A673 (cell line): ENCODE data around the gene PRKCQ. TPM values are rescaled to one million over a fixed set of nuclear protein-coding genes. Genes with fewer than 3 reads are reported as not detected.

Experiments used
- BruUV-seq: library from RNA; stranded (reverse); fragments of 400-500 nt; replicated peaks from 2 replicates; lab custom pipeline; 2021; lab: Mats Ljungman, UMichigan
- CTCF ChIA-PET: fragments of 300-600 bp; sonication (Branson Sonifier 250); formaldehyde crosslinking; loops from one replicate; lab custom pipeline; 2022; ENCODE audit warnings: antibody characterized with exemption; lab: Charles Lee
- POLR2A ChIA-PET: fragments of 300-600 bp; sonication (Branson Sonifier 250); formaldehyde crosslinking; loops from one replicate; lab custom pipeline; 2022; ENCODE audit warnings: antibody characterized with exemption; ENCODE audit not compliant: low non-redundant PET; lab: Charles Lee
- DNase-seq: peaks from one replicate; pipeline ENCODE4 v3.0.0-alpha.2; 2015; ENCODE audit warnings: low spot score
- H3K27ac ChIP-seq: fragments of 200-600 bp; sonication (generic); 2 replicates; pipeline ENCODE4 v1.5.1; 2016; ENCODE audit warnings: mixed run types, low read depth, mild to moderate bottlenecking, mixed read lengths, antibody characterized with exemption, low read length; ENCODE audit not compliant: poor library complexity, severe bottlenecking
- H3K27me3 ChIP-seq: fragments of 200-600 bp; sonication (generic); replicated peaks from 2 replicates; pipeline ENCODE4 v1.6.1; 2017; ENCODE audit warnings: mixed run types, low read depth, mild to moderate bottlenecking, mixed read lengths, antibody characterized with exemption, low read length; ENCODE audit not compliant: insufficient read depth, poor library complexity
- H3K36me3 ChIP-seq: fragments of 200-600 bp; sonication (generic); 2 replicates; pipeline ENCODE4 v1.6.1; 2016; ENCODE audit warnings: mixed run types, mild to moderate bottlenecking, mixed read lengths, antibody characterized with exemption, low read length; ENCODE audit not compliant: insufficient read depth, poor library complexity, severe bottlenecking
- H3K4me1 ChIP-seq: fragments of 200-600 bp; sonication (generic); 2 replicates; pipeline ENCODE4 v1.6.1; 2017; ENCODE audit warnings: mixed run types, mild to moderate bottlenecking, mixed read lengths, antibody characterized with exemption, low read length; ENCODE audit not compliant: insufficient read depth, poor library complexity, severe bottlenecking
- H3K4me3 ChIP-seq: fragments of 200-600 bp; sonication (generic); 2 replicates; pipeline ENCODE4 v1.5.1; 2016; ENCODE audit warnings: low read depth, mixed run types, mild to moderate bottlenecking, mixed read lengths, low read length; ENCODE audit not compliant: poor library complexity, severe bottlenecking
- H3K9me3 ChIP-seq: fragments of 200-600 bp; sonication (generic); 2 replicates; pipeline ENCODE4 v1.6.1; 2016; ENCODE audit warnings: mixed run types, low read depth, mild to moderate bottlenecking, mixed read lengths, antibody characterized with exemption, low read length; ENCODE audit not compliant: poor library complexity, severe bottlenecking
- CTCF ChIP-seq: fragments of 300-800, 200-600 bp; sonication (generic); conservative IDR thresholded peaks from 2 replicates; pipeline ENCODE4 v1.5.1; 2017; ENCODE audit warnings: low read depth, mild to moderate bottlenecking, antibody characterized with exemption, low read length, moderate library complexity, mixed read lengths
- EZH2 ChIP-seq: fragments of 200-600 bp; sonication (generic); IDR thresholded peaks from 2 replicates; pipeline ENCODE4 v1.6.1; 2017; ENCODE audit warnings: borderline replicate concordance, low read depth, mild to moderate bottlenecking, mixed read lengths, antibody characterized with exemption, low read length; ENCODE audit not compliant: poor library complexity, severe bottlenecking
- intact Hi-C: fragments of 100-400 bp; cut with micrococcal nuclease; formaldehyde crosslinking; loops from one replicate; pipeline ENCODE4 v1.10.0; 2022; ENCODE audit not compliant: unreplicated experiment
- total RNA-seq: library from RNA; stranded (reverse); gene quantifications from 2 replicates; pipeline ENCODE4 v1.2.3, GENCODE V29; 2021

Gene PRKCQ
- total RNA-seq, 1 experiment from 2014 or later = not detected

GRCh38 chr10:6588845-6589244 lies 8.8 kb upstream of the PRKCQ start:
- BruUV-seq = no TSS peak
- Histone ChIP-seq H3K4me1 (no peaks in the 10 kb centered on the region), H3K27me3 (peaks cover 100% of the 10 kb centered on the region), H3K4me3 (no peak overlapping the region), H3K9me3 (no peaks in the 10 kb centered on the region), H3K27ac (no peak overlapping the region), H3K36me3 (no peaks in the 10 kb centered on the region)
- DNase-seq = no peak
- intact Hi-C loops = loop anchor here (10.0 kb wide), 1 partner anchor 1854 kb away; no protein-coding TSS in a partner anchor
- POLR2A ChIA-PET = no interaction called here
- CTCF ChIA-PET = no interaction called here
- no peak for TF ChIP-seq CTCF
- TF ChIP-seq EZH2 = no peak

- no peak overlapping the region for H3K4me3 ChIP-seq
- H3K36me3 ChIP-seq = no peaks in the 10 kb centered on the region
- POLR2A ChIA-PET = no interaction called here
- H3K4me1 ChIP-seq = no peaks in the 10 kb centered on the region
- no TSS peak for BruUV-seq
- no peaks in the 10 kb centered on the region for H3K9me3 ChIP-seq
- intact Hi-C loops = loop anchor here (10.0 kb wide), 1 partner anchor 1853 kb away; no protein-coding TSS in a partner anchor
- no peak for TF ChIP-seq CTCF
- no peak for TF ChIP-seq EZH2
- H3K27ac ChIP-seq = no peak overlapping the region
- CTCF ChIA-PET = no interaction called here
- no peak for DNase-seq
- H3K27me3 ChIP-seq = peaks cover 100% of the 10 kb centered on the region
Measured at GRCh38 chr10:6588082-6588481, 8.0 kb upstream of the PRKCQ start.

GRCh38 chr10:6586501-6586900 lies 6.4 kb upstream of the PRKCQ start:
- BruUV-seq = no TSS peak
- Histone ChIP-seq H3K36me3 (no peaks in the 10 kb centered on the region), H3K9me3 (no peaks in the 10 kb centered on the region), H3K27ac (no peak overlapping the region), H3K4me3 (no peak overlapping the region), H3K4me1 (no peaks in the 10 kb centered on the region), H3K27me3 (peaks cover 100% of the 10 kb centered on the region)
- intact Hi-C loops = loop anchor here (10.0 kb wide), 1 partner anchor 1852 kb away; no protein-coding TSS in a partner anchor
- TF ChIP-seq CTCF (no peak), EZH2 (no peak)
- CTCF ChIA-PET = no interaction called here
- DNase-seq = no peak
- POLR2A ChIA-PET = no interaction called here
